Breast epithelium (tissue), 4 donors: ENCODE data around the gene GDNF. TPM values are rescaled to one million over a fixed set of nuclear protein-coding genes. Genes with fewer than 3 reads are reported as not detected.

Experiments used
- DNase-seq, 2 donors: peaks; one replicate each; pipeline ENCODE4 v3.0.0-alpha.2; 2019; ENCODE audit warnings: low spot score in 2 of 2
- H3K27ac ChIP-seq, 2 donors: fragments of 200-600 bp; sonication (generic) in 1 of 2; one replicate each; pipeline ENCODE4 v1.5.1; 2016 to 2019; ENCODE audit warnings: mild to moderate bottlenecking in 1 of 2
- H3K27me3 ChIP-seq, 2 donors: fragments of 200-600 bp; sonication (generic) in 1 of 2; one replicate each; pipeline versions ENCODE4 v1.5.1 to v1.6.0; 2017 to 2019; ENCODE audit warnings: control low read depth in 1 of 2, mild to moderate bottlenecking in 1 of 2
- H3K36me3 ChIP-seq: fragments of 200-600 bp; one replicate; pipeline ENCODE4 v1.5.1; 2019
- H3K4me1 ChIP-seq, 2 donors: fragments of 200-600 bp; sonication (generic); one replicate each; pipeline ENCODE4 v1.5.1; 2016 to 2019; ENCODE audit warnings: control low read depth in 1 of 2
- H3K4me3 ChIP-seq, 3 donors: fragments of 200-600 bp; sonication (generic); 1 replicate in 2 of 3; 2 replicates in 1 of 3; pipeline ENCODE4 v1.5.1; 2016 to 2019; ENCODE audit warnings: mild to moderate bottlenecking in 3 of 3, moderate library complexity in 2 of 3
- H3K9me3 ChIP-seq, 2 donors: fragments of 200-600 bp; sonication (generic) in 1 of 2; one replicate each; pipeline ENCODE4 v1.5.1; 2016 to 2019; ENCODE audit warnings: control low read depth in 1 of 2
- CTCF ChIP-seq, 3 donors: fragments of 450-650 bp; IDR thresholded peaks; one replicate each; pipeline ENCODE4 v1.5.1; 2016 to 2017; ENCODE audit warnings: antibody characterized with exemption in 3 of 3, mild to moderate bottlenecking in 3 of 3, moderate library complexity in 3 of 3
- POLR2A ChIP-seq: fragments of 450-650 bp; IDR thresholded peaks from one replicate; pipeline ENCODE4 v1.6.1; 2016; ENCODE audit warnings: antibody characterized with exemption, mild to moderate bottlenecking, moderate library complexity
- POLR2AphosphoS5 ChIP-seq, 3 donors: sonication (generic); formaldehyde crosslinking; IDR thresholded peaks; one replicate each; pipeline ENCODE4 v1.6.1; 2017; ENCODE audit warnings: antibody characterized with exemption in 3 of 3
- intact Hi-C: fragments of 100-400 bp; cut with DNase I; formaldehyde crosslinking; loops from one replicate; pipeline ENCODE4 v1.15.1; 2023; ENCODE audit warnings: low total_unique reads
- total RNA-seq, 3 donors: library from RNA; depleted of rRNA; stranded (reverse); fragments of >200 nt; gene quantifications; one replicate each; pipeline ENCODE4 v1.1.0, GENCODE V29; 2016

Gene GDNF
- total RNA-seq, 3 donors from 2014 or later = 0.15 to 0.33 TPM; not detected in 1

- no peak overlapping the region for H3K27ac ChIP-seq
- H3K4me3 ChIP-seq = no peak overlapping the region
- DNase-seq = no peak
- no peaks in the 10 kb centered on the region for H3K36me3 ChIP-seq
- no peak for TF ChIP-seq CTCF (IDR thresholded peaks at IDR 0.05)
- no peak for TF ChIP-seq POLR2A
- no peak for TF ChIP-seq POLR2AphosphoS5 (IDR thresholded peaks at IDR 0.05)
- peaks cover 0 to 12% of the 10 kb centered on the region in 2 donors for H3K9me3 ChIP-seq
- H3K27me3 ChIP-seq = no peaks in the 10 kb centered on the region
- no peaks in the 10 kb centered on the region for H3K4me1 ChIP-seq
- intact Hi-C loops = no loop called here
These were observed 66.0 kb downstream of the GDNF start for GRCh38 chr5:37773809-37774208.

DNA sequence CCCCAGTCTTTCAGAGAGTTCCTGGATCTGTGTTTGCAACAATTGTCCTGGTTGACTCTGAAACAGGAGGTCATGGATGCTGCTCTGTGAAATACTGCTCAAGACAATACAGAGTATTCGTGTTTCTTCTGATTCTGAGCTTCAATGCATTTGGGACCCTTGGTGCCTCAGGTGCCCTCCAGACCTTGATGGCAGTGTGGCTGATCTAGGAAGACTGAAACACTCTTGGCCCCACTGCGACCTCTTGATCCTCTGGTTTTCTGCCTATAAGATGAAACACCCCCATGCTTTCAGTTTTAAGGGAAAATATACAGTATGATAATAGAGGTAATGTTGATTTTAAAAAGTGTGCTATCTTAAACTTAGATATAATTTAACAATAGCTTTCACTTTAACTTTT, 67.6 kb downstream of the GDNF start:
- Histone ChIP-seq H3K9me3 (peaks cover 0 to 12% of the 10 kb centered on the region in 2 donors), H3K4me1 (no peaks in the 10 kb centered on the region), H3K27me3 (no peaks in the 10 kb centered on the region), H3K27ac (no peak overlapping the region), H3K36me3 (no peaks in the 10 kb centered on the region), H3K4me3 (no peak overlapping the region)
- no peak for DNase-seq
- TF ChIP-seq CTCF (IDR thresholded peaks at IDR 0.05) = no peak
- TF ChIP-seq POLR2A = no peak
- TF ChIP-seq POLR2AphosphoS5 (IDR thresholded peaks at IDR 0.05) = no peak
- intact Hi-C loops = no loop called here

DNA sequence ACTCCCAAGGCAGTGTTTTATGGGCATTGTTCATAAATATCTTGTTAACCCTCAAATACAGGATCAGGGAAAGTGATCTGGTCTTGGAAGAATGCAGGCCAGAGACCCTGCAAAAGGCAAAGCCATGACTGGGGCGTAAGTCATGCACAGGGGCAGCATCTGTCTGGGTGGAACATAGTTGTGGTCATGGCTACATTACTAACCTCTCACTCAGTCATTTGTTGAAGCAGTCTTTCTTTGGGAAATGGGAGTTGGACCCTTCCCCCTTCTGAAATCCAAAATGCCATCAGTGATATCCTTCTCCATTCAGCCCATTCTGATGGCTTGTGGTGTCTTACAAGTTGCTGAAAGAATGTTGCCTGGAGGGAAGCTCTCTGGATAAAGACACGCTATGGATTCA, 68.1 kb downstream of the GDNF start:
- peaks cover 0 to 12% of the 10 kb centered on the region in 2 donors for H3K9me3 ChIP-seq
- H3K27ac ChIP-seq = no peak overlapping the region
- no peak for TF ChIP-seq POLR2AphosphoS5 (IDR thresholded peaks at IDR 0.05)
- TF ChIP-seq POLR2A = no peak
- TF ChIP-seq CTCF (IDR thresholded peaks at IDR 0.05) = no peak
- DNase-seq = no peak
- H3K36me3 ChIP-seq = no peaks in the 10 kb centered on the region
- no peak overlapping the region for H3K4me3 ChIP-seq
- intact Hi-C loops = no loop called here
- H3K4me1 ChIP-seq = no peaks in the 10 kb centered on the region
- no peaks in the 10 kb centered on the region for H3K27me3 ChIP-seq

- no peak for TF ChIP-seq POLR2AphosphoS5 (IDR thresholded peaks at IDR 0.05)
- TF ChIP-seq CTCF (IDR thresholded peaks at IDR 0.05) = no peak
- TF ChIP-seq POLR2A = no peak
- H3K4me1 ChIP-seq = no peaks in the 10 kb centered on the region
- H3K9me3 ChIP-seq = peaks cover 0 to 12% of the 10 kb centered on the region in 2 donors
- H3K27ac ChIP-seq = no peak overlapping the region
- H3K4me3 ChIP-seq = no peak overlapping the region
- intact Hi-C loops = no loop called here
- no peak for DNase-seq
- no peaks in the 10 kb centered on the region for H3K36me3 ChIP-seq
- H3K27me3 ChIP-seq = no peaks in the 10 kb centered on the region
These were observed 68.6 kb downstream of the GDNF start for GRCh38 chr5:37771203-37771611.

DNA sequence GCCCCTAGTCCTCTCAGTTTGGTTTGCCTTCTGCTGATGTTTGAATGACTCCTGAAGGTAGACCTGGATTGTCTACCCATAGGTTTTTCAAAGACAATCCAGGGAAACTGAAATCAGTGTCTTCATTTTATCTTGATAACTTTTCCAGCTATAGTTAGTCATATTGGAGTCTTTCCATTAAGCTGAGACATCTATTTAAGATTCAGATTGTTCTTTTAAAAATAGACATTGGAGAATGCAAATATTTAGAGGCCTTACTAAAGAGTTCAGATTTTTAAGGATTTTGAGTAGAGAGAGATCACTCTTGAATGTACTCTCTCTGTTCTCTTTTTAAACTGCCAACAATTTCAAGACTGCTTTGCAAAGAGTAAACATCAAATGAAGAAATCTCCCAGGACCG, 69.1 kb downstream of the GDNF start:
- Histone ChIP-seq H3K9me3 (peaks cover 0 to 12% of the 10 kb centered on the region in 2 donors), H3K4me1 (no peaks in the 10 kb centered on the region), H3K27ac (no peak overlapping the region), H3K36me3 (no peaks in the 10 kb centered on the region), H3K4me3 (no peak overlapping the region), H3K27me3 (no peaks in the 10 kb centered on the region)
- DNase-seq = no peak
- intact Hi-C loops = no loop called here
- TF ChIP-seq POLR2A (no peak), CTCF (IDR thresholded peaks at IDR 0.05) (no peak), POLR2AphosphoS5 (IDR thresholded peaks at IDR 0.05) (no peak)
